HepG2 (cell line): ENCODE results near the gene SULT2B1. TPM values are rescaled to one million over a fixed set of nuclear protein-coding genes. Genes with fewer than 3 reads are reported as not detected.

Experiments
- ATAC-seq: fragments of 200-7000 bp; cut with Tn5 transposase; 3 replicates; pipeline ENCODE4 v1.9.1; 2020; ENCODE audit warnings: mild to moderate bottlenecking, moderate library complexity
- BruUV-seq: library from RNA; stranded (reverse); fragments of 400-500 nt; replicated peaks from 2 replicates; lab custom pipeline; 2021; lab: Mats Ljungman, UMichigan
- CTCF ChIA-PET: fragments of 300-600 bp; formaldehyde crosslinking; extraction: SDS; loops from one replicate; lab custom pipeline; 2021; ENCODE audit warnings: low total read pairs, inconsistent platforms, low intra/inter-chr PET ratio; lab: Yijun Ruan, JAX
- POLR2A ChIA-PET: fragments of 350-600 bp; sonication (Branson Sonifier 250); formaldehyde crosslinking; loops from one replicate; lab custom pipeline; 2020; ENCODE audit warnings: antibody characterized with exemption, inconsistent platforms; lab: Yijun Ruan, JAX
- DNase-seq: peaks from one replicate; pipeline ENCODE4 v3.0.0-alpha.2; 2015; ENCODE audit warnings: low spot score
- FAIRE-seq: peaks from 3 replicates; lab custom pipeline; 2011; peaks lifted over from hg19 to GRCh38; lab: Jason Lieb, UNC
- H2AFZ ChIP-seq: one replicate; pipeline ENCODE4 v1.6.1; 2011; ENCODE audit warnings: low read length, inconsistent platforms
- H3K27ac ChIP-seq: fragments of 300-600 bp; 3 replicates; pipeline ENCODE4 v1.8.0; 2011; ENCODE audit warnings: mixed run types, mild to moderate bottlenecking, mixed read lengths, low read length, inconsistent platforms; ENCODE audit not compliant: insufficient read depth; ENCODE audit errors: extremely low read length
- H3K27me3 ChIP-seq, 2 experiments: fragments of 200-600 bp in 1 of 2; 2 replicates in 1 of 2; 3 replicates in 1 of 2; pipeline versions ENCODE4 v1.6.0 to v1.8.0; 2011; ENCODE audit warnings: low read length in 2 of 2, mild to moderate bottlenecking in 2 of 2, moderate library complexity in 2 of 2, inconsistent platforms in 1 of 2; ENCODE audit not compliant: insufficient read depth in 2 of 2, control insufficient read depth in 1 of 2
- H3K36me3 ChIP-seq, 2 experiments: fragments of 200-600 bp in 1 of 2; replicated peaks in 1 of 2; 2 replicates in 1 of 2; 3 replicates in 1 of 2; pipeline versions ENCODE4 v1.5.1 to v1.8.0; 2011; ENCODE audit warnings: low read length in 2 of 2, inconsistent platforms in 1 of 2; ENCODE audit not compliant: insufficient read depth in 2 of 2, control insufficient read depth in 1 of 2
- H3K4me1 ChIP-seq: 2 replicates; pipeline ENCODE4 v1.5.1; 2012; ENCODE audit warnings: low read length, inconsistent platforms; ENCODE audit not compliant: insufficient read depth
- H3K4me2 ChIP-seq: 2 replicates; pipeline ENCODE4 v1.6.0; 2011; ENCODE audit warnings: low read depth, low read length, inconsistent platforms
- H3K4me3 ChIP-seq, 3 experiments: fragments of 200-600 bp in 1 of 3; sonication (generic), shearing (Covaris generic) in 1 of 3; replicated peaks in 1 of 3; 2 replicates each; pipeline ENCODE4 v1.5.1; 2011 to 2016; ENCODE audit warnings: low read length in 3 of 3, inconsistent platforms in 2 of 3, low read depth in 2 of 3, mild to moderate bottlenecking in 2 of 3, control low read depth in 1 of 3, mixed read lengths in 1 of 3; ENCODE audit not compliant: insufficient read depth in 1 of 3
- H3K79me2 ChIP-seq: one replicate; pipeline ENCODE4 v1.6.1; 2011; ENCODE audit warnings: low read length, inconsistent platforms; ENCODE audit not compliant: insufficient read depth
- H3K9ac ChIP-seq: 2 replicates; pipeline ENCODE4 v1.6.0; 2011; ENCODE audit warnings: mild to moderate bottlenecking, low read depth, low read length, inconsistent platforms; ENCODE audit not compliant: insufficient read depth
- H3K9me3 ChIP-seq: 2 replicates; pipeline ENCODE4 v1.5.1; 2012; ENCODE audit warnings: mild to moderate bottlenecking, low read length
- H4K20me1 ChIP-seq: 2 replicates; pipeline ENCODE4 v1.6.0; 2011; ENCODE audit warnings: inconsistent platforms, mild to moderate bottlenecking, low read length, moderate library complexity; ENCODE audit not compliant: insufficient read depth
- AGO1 ChIP-seq: fragments of 200-400 bp; formaldehyde crosslinking; IDR thresholded peaks from 2 replicates; pipeline ENCODE4 v1.6.1; 2017; ENCODE audit warnings: mild to moderate bottlenecking, low read depth, low read length, moderate library complexity; ENCODE audit not compliant: poor library complexity, severe bottlenecking
- CHD4 ChIP-seq: fragments of 200-600 bp; sonication (generic); IDR thresholded peaks from 2 replicates; pipeline ENCODE4 v1.7.0; 2017; ENCODE audit warnings: mild to moderate bottlenecking, low read length, borderline replicate concordance
- FOXA1 ChIP-seq, 2 experiments: fragments of 450-650 bp in 1 of 2; sonication (generic) in 1 of 2; formaldehyde crosslinking in 1 of 2; IDR thresholded peaks; 2 replicates each; pipeline versions ENCODE4 v1.4.0 to v1.6.1; 2016 to 2020; ENCODE audit warnings: missing genetic modification reagents in 1 of 2
- HIC2 ChIP-seq: sonication (generic); formaldehyde crosslinking; IDR thresholded peaks from 2 replicates; pipeline ENCODE4 v1.9.0; 2022; ENCODE audit warnings: low read depth, missing genetic modification reagents
- KDM1A ChIP-seq: IDR thresholded peaks from 2 replicates; pipeline ENCODE4 v1.6.1; 2016; ENCODE audit warnings: missing compliant biosample characterization
- KLF11 ChIP-seq: IDR thresholded peaks from 2 replicates; pipeline ENCODE4 v1.6.1; 2016; ENCODE audit warnings: missing compliant biosample characterization
- KMT2B ChIP-seq: IDR thresholded peaks from 2 replicates; pipeline ENCODE4 v1.6.1; 2016; ENCODE audit warnings: missing genetic modification reagents, missing compliant biosample characterization
- PATZ1 ChIP-seq: sonication (generic); formaldehyde crosslinking; IDR thresholded peaks from 2 replicates; pipeline ENCODE4 v1.4.0; 2020; ENCODE audit warnings: missing genetic modification reagents
- PHF20 ChIP-seq: sonication (generic); formaldehyde crosslinking; IDR thresholded peaks from 2 replicates; pipeline ENCODE4 v1.5.0; 2020; ENCODE audit warnings: mild to moderate bottlenecking, missing genetic modification reagents
- POLR2AphosphoS2 ChIP-seq: IDR thresholded peaks from 2 replicates; pipeline ENCODE4 v1.6.1; 2011; ENCODE audit warnings: low read depth, low read length, improper control_type of control experiment
- PRDM4 ChIP-seq: sonication (generic); formaldehyde crosslinking; IDR thresholded peaks from 2 replicates; pipeline ENCODE4 v1.9.0; 2021; ENCODE audit warnings: missing genetic modification reagents, borderline replicate concordance
- SAP130 ChIP-seq: IDR thresholded peaks from 2 replicates; pipeline ENCODE4 v1.6.1; 2016; ENCODE audit warnings: low read depth
- TEAD3 ChIP-seq: optimal IDR thresholded peaks from 2 replicates; pipeline ENCODE3; 2016; ENCODE audit warnings: borderline replicate concordance
- ZBTB3 ChIP-seq: sonication (generic); formaldehyde crosslinking; IDR thresholded peaks from 2 replicates; pipeline ENCODE4 v1.4.0; 2020; ENCODE audit warnings: low read depth, mild to moderate bottlenecking, moderate library complexity, missing genetic modification reagents, borderline replicate concordance
- ZFP1 ChIP-seq: IDR thresholded peaks from 2 replicates; pipeline ENCODE4 v1.6.1; 2016
- ZNF580 ChIP-seq: IDR thresholded peaks from 2 replicates; pipeline ENCODE4 v1.6.1; 2016; ENCODE audit warnings: low read depth, borderline replicate concordance
- ZNF768 ChIP-seq: sonication (generic); formaldehyde crosslinking; IDR thresholded peaks from 2 replicates; pipeline ENCODE4 v1.4.0; 2020; ENCODE audit warnings: missing genetic modification reagents
- ZSCAN25 ChIP-seq: sonication (generic); formaldehyde crosslinking; IDR thresholded peaks from 2 replicates; pipeline ENCODE4 v1.8.0; 2022; ENCODE audit warnings: mild to moderate bottlenecking, missing genetic modification reagents
- WGBS: methylation state at CpG from one replicate; pipeline ENCODE4 v1.1.6; 2017; ENCODE audit warnings: low lambda C conversion rate; 5-methylcytosine and 5-hydroxymethylcytosine counted together
- in situ Hi-C: cut with HindIII; loops from 2 replicates; pipeline ENCODE4 v1.10.0; 2017; ENCODE audit warnings: low pct_unique_long_range_greater_than_20kb; ENCODE audit not compliant: extremely low pct_ligation_motif_present
- intact Hi-C: fragments of 100-400 bp; cut with micrococcal nuclease; formaldehyde crosslinking; loops from one replicate; pipeline ENCODE4 v1.10.0; 2022; ENCODE audit not compliant: unreplicated experiment
- polyA plus RNA-seq, 8 experiments: library from polyadenylated mRNA; depleted of rRNA in 3 of 8; stranded (reverse) in 7 of 8; unstranded in 1 of 8; fragments of >200 nt; fragmentation: Illumina TruSeq in 4 of 8; extraction: Trizol in 4 of 8; gene quantifications; 2 replicates each; pipeline versions ENCODE4 v1.2.1 to v1.2.3, GENCODE V29; 2011 to 2016; ENCODE audit warnings: low read depth in 4 of 8, missing spikeins in 1 of 8, mixed read lengths in 1 of 8; ENCODE audit not compliant: insufficient read depth in 1 of 8
- total RNA-seq, 5 experiments: library from RNA; depleted of rRNA; stranded (reverse); fragments of >200 nt; fragmentation: Illumina TruSeq; extraction: Trizol; gene quantifications; 2 replicates each; pipeline ENCODE4 v1.2.3, GENCODE V29; 2016; ENCODE audit warnings: low read depth in 1 of 5

The SULT2B1 gene
- total and polyA plus RNA-seq, 2 of the 13 experiments (the other 11 are each of a cell fraction or from before 2014, with no cell fraction given): 0.13 TPM; not detected in 1

GRCh38 chr19:48571378-48572162, 19.6 kb downstream of the SULT2B1 start:
- DNase-seq: peak; percentile 90
- H3K4me2 ChIP-seq: peak overlapping the region; percentile 3; the same call in 1 of the 2 replicates
- TF ChIP-seq HIC2 (CRISPR knock-in tag) (peak; percentile 84), PHF20 (CRISPR knock-in tag) (no peak), PRDM4 (CRISPR knock-in tag) (no peak), ZNF768 (CRISPR knock-in tag) (peak; percentile 97), FOXA1 (IDR thresholded peaks at IDR 0.05) (peak; percentile 65), FOXA1 (CRISPR knock-in tag; IDR thresholded peaks at IDR 0.05) (peak; percentile 59), KMT2B (CRISPR knock-in tag) (peak; percentile 22; the same call in 1 of the 2 replicates), KDM1A (peak; percentile 64; the same call in 1 of the 2 replicates), POLR2AphosphoS2 (no peak), PATZ1 (CRISPR knock-in tag) (peak; percentile 6; the same call in 1 of the 2 replicates), CHD4 (peak; percentile 70), AGO1 (no peak), KLF11 (CRISPR knock-in tag) (no peak), TEAD3 (CRISPR knock-in tag) (peak; percentile 45), ZFP1 (CRISPR knock-in tag) (no peak), ZNF580 (CRISPR knock-in tag) (no peak; the same call in 1 of the 2 replicates), SAP130 (CRISPR knock-in tag) (peak; percentile 31; the same call in 1 of the 2 replicates), ZSCAN25 (no peak), ZBTB3 (CRISPR knock-in tag) (no peak)

More at GRCh38 chr19:48571378-48572162, 19.6 kb downstream of the SULT2B1 start:
- Histone ChIP-seq H3K9ac (no peak overlapping the region), H4K20me1 (no peaks in the 10 kb centered on the region), H2AFZ (no peak overlapping the region), H3K27me3 (no peaks in the 10 kb centered on the region), H3K27ac (no peak overlapping the region), H3K79me2 (no peaks in the 10 kb centered on the region), H3K9me3 (no peaks in the 10 kb centered on the region), H3K36me3 (no peaks in the 10 kb centered on the region), H3K4me3 (no peak overlapping the region; a peak in 1 of 6 replicates), H3K4me1 (peaks cover 76% of the 10 kb centered on the region)
- in situ Hi-C loops (no loop called here), intact Hi-C loops (no loop called here)
- 5% methylated on average over 5 of the region's 5 CpGs for WGBS
- CTCF ChIA-PET: interaction anchor here (1.0 kb wide), 1 partner anchor 12 kb away, joined by 3 read pairs; no protein-coding TSS in a partner anchor
- POLR2A ChIA-PET: interaction anchor here (1.5 to 1.6 kb wide), 2 partner anchors 13 to 48 kb away, joined by 3 to 5 read pairs; partner anchors contain the start of gene SPHK2
- peak; percentile 37 for ATAC-seq
- FAIRE-seq: no peak
- no TSS peak for BruUV-seq
